T-helper 1 cell treated with Interleukin-12 subunit alpha and Interleukin-12 subunit beta and Interleukin-4 antibody, amounts not matched to agents 30 ng/mL and 1 ng/mL, for 36 hours (primary cell): Measurements from ENCODE around the gene XKR8. TPM values are rescaled to one million over a fixed set of nuclear protein-coding genes. Genes with fewer than 3 reads are reported as not detected.
"Not testable (repeated sequence)": the region's sequence is repeated elsewhere in the genome, so short reads cannot be mapped to it uniquely, and the experiment has no call there.

Experiments used
- intact Hi-C: fragments of 100-400 bp; cut with micrococcal nuclease; formaldehyde crosslinking; loops from one replicate; pipeline ENCODE4 v1.15.1; 2024
- total RNA-seq: library from RNA; stranded (reverse); gene quantifications from 2 replicates; pipeline ENCODE4 v1.2.3, GENCODE V29; 2022

The XKR8 gene
- total RNA-seq, 1 donor from 2014 or later: 10.2 TPM

GRCh38 chr1:27980216-27980845, 20.6 kb downstream of the XKR8 start:
- intact Hi-C loops: no loop called here

DNA sequence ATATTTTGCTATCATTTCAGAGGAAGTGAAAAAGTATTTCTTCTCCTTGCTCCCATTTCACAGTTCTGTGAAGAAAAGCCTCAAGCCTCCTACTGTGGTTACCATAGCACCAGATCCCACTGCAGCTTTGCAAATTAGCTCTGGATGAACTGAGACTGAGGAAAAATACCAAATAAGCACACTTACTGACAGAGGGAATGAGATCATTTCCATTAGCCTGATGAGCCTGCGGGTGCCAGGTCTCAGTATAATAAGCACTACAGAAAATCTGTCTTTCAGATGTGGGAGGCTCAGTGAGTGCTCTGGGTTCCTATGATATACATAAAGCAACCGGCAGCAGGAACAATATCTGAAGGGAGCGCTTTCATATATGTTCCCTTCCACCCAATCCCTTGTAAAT, 21.4 kb downstream of the XKR8 start:
- intact Hi-C loops: no loop called here

DNA sequence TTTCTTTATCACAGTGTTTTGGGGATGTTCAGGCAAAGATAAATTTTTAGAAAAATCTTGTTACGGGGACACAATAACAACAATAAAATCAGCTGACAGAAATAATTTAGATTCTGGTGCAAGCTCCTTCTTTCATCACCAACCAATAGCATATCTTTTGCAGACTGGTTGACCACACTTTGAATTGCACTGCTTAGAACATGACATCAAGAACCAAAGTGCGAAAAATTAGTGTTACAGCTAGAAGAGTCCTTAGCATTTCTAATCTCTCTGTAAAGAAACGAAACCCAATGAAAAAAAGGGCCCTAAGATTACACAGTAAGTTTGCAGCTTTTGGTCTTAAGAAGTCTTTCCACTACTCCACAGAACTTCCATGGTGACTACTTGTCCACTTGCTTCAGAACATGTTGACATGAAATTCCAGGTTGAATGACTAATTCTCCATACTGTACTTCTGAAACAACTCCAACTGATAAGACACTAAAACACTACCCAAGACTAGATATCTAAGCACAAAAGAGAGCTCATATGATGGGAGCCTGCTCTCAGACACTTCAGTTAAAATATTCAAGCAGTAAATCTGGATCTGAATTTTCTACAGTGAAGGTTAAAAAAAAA, 31.3 kb downstream of the XKR8 start:
- intact Hi-C loops: no loop called here

DNA sequence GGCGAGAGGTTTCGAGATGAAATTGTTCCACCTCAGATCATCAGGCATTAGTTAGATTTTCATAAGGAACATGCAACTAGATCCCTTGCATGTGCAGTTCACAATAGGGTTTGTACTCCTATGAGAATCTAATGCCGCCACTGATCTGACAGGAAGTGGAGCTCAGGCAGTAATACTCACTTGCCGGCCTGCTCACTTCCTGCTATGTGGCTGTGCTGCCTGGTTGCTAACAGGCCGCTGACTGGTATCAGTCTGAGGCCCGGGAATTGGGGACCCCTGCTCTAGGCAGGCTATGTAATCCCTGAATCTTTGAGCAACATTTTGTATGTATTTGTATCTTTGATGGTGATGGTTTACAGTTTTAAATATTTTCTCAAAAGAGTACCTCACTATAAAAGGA, 32.5 kb downstream of the XKR8 start:
- intact Hi-C loops: loop anchor here (1.0 to 2.0 kb wide), 2 partner anchors 134 to 217 kb away; no protein-coding TSS in a partner anchor

GRCh38 chr1:27993241-27993640, 33.5 kb downstream of the XKR8 start:
- intact Hi-C loops: loop anchor here (2.0 kb wide), 1 partner anchor 216 kb away; no protein-coding TSS in a partner anchor

DNA sequence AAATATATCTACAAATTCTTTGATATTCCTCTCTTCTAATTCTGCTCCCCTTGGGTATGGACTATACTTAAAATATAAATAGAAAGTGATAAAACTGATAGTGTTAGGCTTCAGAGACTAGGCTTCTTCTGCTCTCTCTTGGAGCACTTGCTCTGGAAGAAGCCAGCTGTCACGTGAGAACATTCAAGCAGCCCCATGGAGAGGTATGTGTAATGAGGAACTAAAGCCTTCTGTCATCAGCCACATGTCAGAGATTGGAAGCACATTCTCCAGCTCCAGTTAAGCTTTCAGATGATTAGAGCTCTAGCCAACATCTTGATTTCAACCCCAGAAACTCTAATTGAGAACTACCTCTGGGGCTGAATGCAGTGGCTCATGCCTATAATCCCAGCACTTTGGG, 34.3 kb downstream of the XKR8 start:
- intact Hi-C loops: no loop called here

DNA sequence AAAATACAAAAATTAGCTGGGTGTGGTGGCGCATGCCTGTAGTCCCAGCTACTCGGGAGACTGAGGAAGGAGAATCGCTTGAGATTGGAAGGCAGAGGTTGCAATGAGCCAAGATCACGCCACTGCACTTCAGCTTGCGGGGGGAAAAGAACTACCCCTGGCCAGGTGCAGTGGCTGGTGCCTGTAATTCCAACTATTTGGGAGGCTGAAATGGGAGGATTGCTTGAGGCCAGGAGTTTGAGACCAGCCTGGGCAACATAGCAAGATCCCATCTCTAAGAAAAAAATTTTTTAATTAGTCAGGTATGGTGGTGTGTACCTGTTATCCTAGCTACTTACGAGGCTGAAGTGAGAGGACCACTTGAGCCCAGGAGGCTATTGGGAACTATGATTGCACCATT, 34.8 kb downstream of the XKR8 start:
- intact Hi-C loops: not testable (repeated sequence)

- intact Hi-C loops: no loop called here
Observed at GRCh38 chr1:27999055-27999454, 39.3 kb downstream of the XKR8 start.

DNA sequence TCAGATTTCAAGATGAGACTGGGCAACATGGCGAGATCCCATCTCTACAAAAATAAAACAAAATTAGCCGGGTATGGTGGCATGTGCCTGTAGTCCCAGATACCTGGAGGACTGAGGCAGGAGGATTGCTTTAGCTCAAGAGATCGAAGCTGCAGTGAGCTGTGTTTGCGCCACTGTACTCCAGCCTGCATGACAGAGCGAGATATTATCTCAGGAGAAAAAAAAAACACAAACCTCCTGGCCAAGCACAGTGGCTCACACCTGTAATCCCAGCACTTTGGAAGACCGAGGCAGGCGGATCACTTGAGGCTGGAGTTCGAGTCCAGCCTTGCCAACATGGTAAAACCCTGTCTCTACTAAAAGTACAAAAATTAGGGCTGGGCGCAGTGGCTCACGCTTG, 42.8 kb downstream of the XKR8 start:
- intact Hi-C loops: no loop called here

GRCh38 chr1:28003117-28003516, 43.3 kb downstream of the XKR8 start:
- intact Hi-C loops: not testable (repeated sequence)

DNA sequence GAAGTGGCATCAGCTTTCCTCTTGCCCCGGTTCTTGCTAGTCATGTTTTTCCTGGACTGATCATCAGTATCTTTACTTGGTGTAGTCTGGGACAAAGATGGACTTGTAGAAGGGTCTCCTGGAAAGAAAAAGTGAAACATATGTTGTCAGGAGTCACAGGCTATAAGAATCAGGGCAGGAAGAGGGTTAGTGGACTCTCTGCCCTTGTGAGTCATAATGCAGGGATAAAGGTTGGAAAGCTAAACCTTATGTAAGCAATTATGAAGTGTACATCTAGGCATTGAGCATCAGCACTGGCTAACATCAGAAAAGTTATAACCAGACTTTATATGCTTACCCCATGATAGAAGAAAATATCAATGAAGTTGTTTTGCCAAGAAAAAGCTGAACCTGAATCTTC, 51.2 kb downstream of the XKR8 start:
- intact Hi-C loops: no loop called here

Other genes with a start within 250 kb of the XKR8 start
- 15.5 and 16.1 TPM in 2 replicates for gene FAM76A, start 234.0 kb upstream of the XKR8 start, total RNA-seq
- gene STX12, start 186.8 kb upstream of the XKR8 start, total RNA-seq: 31.5 and 31.7 TPM in 2 replicates
- gene PPP1R8, start 129.2 kb upstream of the XKR8 start, total RNA-seq: 65.1 and 67.0 TPM in 2 replicates
- 79.0 and 99.0 TPM in 2 replicates for gene THEMIS2, start 87.4 kb upstream of the XKR8 start, total RNA-seq
- gene RPA2, start 45.4 kb upstream of the XKR8 start, total RNA-seq: 77.1 and 78.4 TPM in 2 replicates
- 0.44 and 0.54 TPM in 2 replicates for gene SMPDL3B, start 25.0 kb upstream of the XKR8 start, total RNA-seq
- 34.3 and 36.2 TPM in 2 replicates for gene EYA3, start 128.6 kb downstream of the XKR8 start, total RNA-seq
- gene PTAFR, start 216.7 kb downstream of the XKR8 start, total RNA-seq: 0.49 and 0.90 TPM in 2 replicates